Activated T-cell treated with anti-CD3 and anti-CD28 coated beads for 1 hour (primary cell): ENCODE measurements around the gene SUSD6.

ENCODE experiments used
- DNase-seq: peaks from one replicate; pipeline ENCODE4 v3.0.0-alpha.2; 2020; ENCODE audit warnings: low read depth

SUSD6 gene

GRCh38 chr14:69760810-69761209 lies 149.4 kb downstream of the SUSD6 start:
- DNase-seq = no peak

- no peak for DNase-seq
These were observed 152.5 kb downstream of the SUSD6 start for GRCh38 chr14:69763761-69764510.
